AG09319 (cell line): ENCODE measurements around the gene RPN2.

Experiments used
- DNase-seq: peaks from one replicate; pipeline ENCODE4 v3.0.0-alpha.2; 2010; ENCODE audit warnings: low read depth; ENCODE audit errors: extremely low read depth
- CTCF ChIP-seq: IDR thresholded peaks from 2 replicates; pipeline ENCODE4 v1.5.1; 2011; ENCODE audit warnings: low read depth, mild to moderate bottlenecking, inconsistent platforms, low read length, moderate library complexity

The RPN2 gene

GRCh38 chr20:37188787-37189186 is 9.7 kb downstream of the RPN2 start:
- TF ChIP-seq CTCF, result no peak
- no peak for DNase-seq

- TF ChIP-seq CTCF, result no peak
- DNase-seq, result no peak
These were observed 10.4 kb downstream of the RPN2 start for GRCh38 chr20:37189416-37190016.

GRCh38 chr20:37190354-37191112 is 11.4 kb downstream of the RPN2 start:
- no peak for DNase-seq
- TF ChIP-seq CTCF, result no peak

- peak; percentile 75 for DNase-seq
- TF ChIP-seq CTCF, result peak; percentile 97
These were observed 13.2 kb downstream of the RPN2 start for GRCh38 chr20:37192137-37192854.

GRCh38 chr20:37193226-37193625 is 14.1 kb downstream of the RPN2 start:
- DNase-seq, result no peak

GRCh38 chr20:37193821-37194220 is 14.7 kb downstream of the RPN2 start:
- no peak for TF ChIP-seq CTCF
- DNase-seq, result no peak

More at GRCh38 chr20:37193226-37193625, 14.1 kb downstream of the RPN2 start:
- TF ChIP-seq CTCF, result no peak
